SK-N-SH treated with all-trans-retinoic acid at 6 μM for 48 hours (cell line): ENCODE measurements around the gene PTPRG.

Experiments
- CSRNP3 ChIP-seq: fragments of 250-450 bp; sonication (Bioruptor Pico); IDR thresholded peaks from 2 replicates; pipeline ENCODE4 v1.5.1; 2021; ENCODE audit warnings: mild to moderate bottlenecking, moderate library complexity
- GLIS3 ChIP-seq: fragments of 250-450 bp; sonication (Bioruptor Pico); IDR thresholded peaks from 2 replicates; pipeline ENCODE4 v1.5.0; 2020; ENCODE audit warnings: mild to moderate bottlenecking, moderate library complexity
- RARB ChIP-seq: fragments of 250-450 bp; sonication (Bioruptor Pico); IDR thresholded peaks from 2 replicates; pipeline ENCODE4 v1.8.0; 2021; ENCODE audit warnings: mild to moderate bottlenecking, moderate library complexity
- TSHZ2 ChIP-seq: fragments of 250-450 bp; sonication (Bioruptor Pico); IDR thresholded peaks from 2 replicates; pipeline ENCODE4 v1.5.0; 2020; ENCODE audit warnings: mild to moderate bottlenecking, moderate library complexity
- ZC3H10 ChIP-seq: fragments of 250-450 bp; sonication (Bioruptor Pico); IDR thresholded peaks from 2 replicates; pipeline ENCODE4 v1.5.1; 2021; ENCODE audit warnings: mild to moderate bottlenecking, moderate library complexity
- ZFP3 ChIP-seq: fragments of 250-450 bp; sonication (Bioruptor Pico); IDR thresholded peaks from 2 replicates; pipeline ENCODE4 v1.5.0; 2020; ENCODE audit warnings: mild to moderate bottlenecking, moderate library complexity
- ZFP30 ChIP-seq: fragments of 450-650 bp; formaldehyde crosslinking; IDR thresholded peaks from 2 replicates; pipeline ENCODE4 v1.5.0; 2022; ENCODE audit warnings: mild to moderate bottlenecking, moderate library complexity
- ZNF8 ChIP-seq: fragments of 450-650 bp; formaldehyde crosslinking; IDR thresholded peaks from 2 replicates; pipeline ENCODE4 v1.5.0; 2020; ENCODE audit warnings: mild to moderate bottlenecking, moderate library complexity

- TF ChIP-seq CSRNP3 (CRISPR knock-in tag), result no peak
- no peak for TF ChIP-seq RARB (CRISPR knock-in tag)
- no peak for TF ChIP-seq TSHZ2 (CRISPR knock-in tag)
- no peak for TF ChIP-seq ZNF8 (CRISPR knock-in tag)
- TF ChIP-seq GLIS3 (CRISPR knock-in tag), result no peak
- TF ChIP-seq ZFP3 (CRISPR knock-in tag), result no peak
- TF ChIP-seq ZFP30 (CRISPR knock-in tag), result no peak
- TF ChIP-seq ZC3H10, result no peak
Measured at GRCh38 chr3:61765157-61765876, 203.9 kb downstream of the PTPRG start.
